HG02973 (cell line): Measurements from ENCODE around the gene GPR180.

Experiments used
- ATAC-seq: cut with Tn5 transposase; IDR thresholded peaks from one replicate; pipeline ENCODE4 v1.9.1; 2021; ENCODE audit warnings: moderate library complexity; ENCODE audit not compliant: unreplicated experiment

The GPR180 gene

DNA sequence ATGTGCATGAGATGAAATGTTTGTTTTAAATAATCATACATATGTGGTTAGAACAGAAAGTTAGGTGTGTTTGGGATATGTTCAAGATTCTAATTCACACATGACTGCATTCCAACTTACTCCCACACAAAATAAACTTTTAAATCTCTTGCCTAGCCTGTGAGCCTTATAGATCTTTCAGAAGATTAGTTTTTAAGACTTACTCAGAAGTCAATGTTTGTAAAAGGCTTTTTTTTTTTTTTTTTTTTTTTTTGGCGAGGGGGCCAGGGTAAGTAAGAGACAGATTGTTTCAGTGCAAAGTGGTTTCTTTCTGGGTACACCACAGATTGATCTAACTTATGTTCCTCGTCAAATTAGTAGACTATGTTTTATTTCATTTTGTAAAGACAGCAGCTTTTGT lies 39.1 kb downstream of the GPR180 start:
- ATAC-seq: no peak

DNA sequence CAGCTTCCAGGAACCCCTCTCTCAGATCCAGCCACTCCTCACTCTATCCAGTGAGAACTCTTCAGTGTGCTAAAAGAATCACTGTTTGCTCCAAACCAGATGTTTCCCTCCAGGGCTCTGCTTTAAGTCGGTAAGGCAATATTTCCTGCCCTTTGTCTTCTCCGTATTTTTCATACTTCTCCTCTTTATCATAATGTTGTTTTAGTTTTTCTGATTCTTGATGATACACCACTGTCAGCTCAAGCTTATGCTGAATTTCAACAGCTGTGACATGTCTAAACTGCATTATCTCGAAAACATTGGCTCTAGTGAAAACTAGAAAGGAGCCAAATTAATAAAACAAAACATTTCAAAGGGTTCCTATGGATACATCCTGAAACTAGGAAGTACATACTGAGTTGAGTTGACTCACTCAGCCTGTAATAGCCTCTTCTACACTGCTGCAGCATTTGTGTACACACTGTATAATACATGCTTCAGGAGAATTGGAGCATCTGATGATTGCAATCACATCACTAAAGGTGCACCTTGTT lies 39.8 kb downstream of the GPR180 start:
- ATAC-seq: no peak

DNA sequence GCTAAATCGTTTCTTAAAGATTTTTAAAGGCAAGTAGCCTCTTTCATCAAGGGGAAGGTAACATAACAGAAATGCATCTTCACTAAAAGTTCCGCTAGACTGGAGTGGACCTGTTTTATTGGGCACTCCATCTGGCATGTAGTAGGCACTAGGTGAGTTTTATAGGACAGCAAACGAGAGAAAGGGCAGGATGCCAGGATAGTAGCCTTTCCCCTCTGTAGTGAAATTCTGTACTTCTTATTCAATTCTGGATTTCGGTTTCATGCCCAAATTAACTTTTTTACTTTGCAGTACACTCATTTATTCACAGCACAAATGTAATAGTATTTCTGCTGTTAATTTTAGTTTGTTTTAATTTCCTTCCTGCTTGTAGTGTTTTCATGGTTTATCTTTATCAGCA lies 45.2 kb downstream of the GPR180 start:
- ATAC-seq: peak; percentile 59

DNA sequence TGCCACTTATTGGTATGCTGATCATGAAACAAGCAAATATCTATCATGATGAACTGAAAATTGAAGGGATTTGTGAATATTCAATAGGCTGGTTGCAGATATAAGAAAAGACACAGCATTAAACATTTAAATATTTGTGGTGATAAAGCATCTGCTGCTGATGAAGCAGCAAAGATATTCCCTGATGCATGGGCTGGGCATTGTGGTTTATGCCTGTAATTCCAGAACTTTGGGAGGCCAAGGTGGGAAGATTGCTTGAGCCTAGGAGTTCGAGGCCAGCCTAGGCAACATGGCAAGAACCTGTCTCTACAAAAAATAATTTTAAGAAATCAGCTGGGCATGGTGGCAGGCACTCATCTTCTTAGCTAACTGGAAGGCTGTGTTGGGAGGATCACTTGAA lies 54.5 kb downstream of the GPR180 start:
- ATAC-seq: no peak

DNA sequence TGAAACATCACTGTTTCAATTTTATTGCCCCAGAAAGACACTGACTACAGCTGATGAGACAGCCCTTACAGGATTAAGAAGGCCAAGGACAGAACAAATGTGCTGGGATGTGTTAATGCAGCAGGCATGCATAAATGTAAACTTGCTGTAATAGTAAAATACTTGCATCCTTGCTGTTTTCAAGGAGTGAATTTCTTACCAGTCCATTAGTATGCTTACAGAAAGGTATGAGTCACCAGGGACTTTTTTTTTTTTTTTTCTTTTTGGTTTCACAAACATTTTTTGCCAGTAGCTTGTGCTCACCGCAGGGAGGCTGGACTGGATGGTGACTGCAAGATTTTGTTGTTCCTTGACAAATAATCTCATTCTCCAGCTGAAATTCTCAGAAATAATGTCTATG lies 55.1 kb downstream of the GPR180 start:
- ATAC-seq: peak; percentile 48

DNA sequence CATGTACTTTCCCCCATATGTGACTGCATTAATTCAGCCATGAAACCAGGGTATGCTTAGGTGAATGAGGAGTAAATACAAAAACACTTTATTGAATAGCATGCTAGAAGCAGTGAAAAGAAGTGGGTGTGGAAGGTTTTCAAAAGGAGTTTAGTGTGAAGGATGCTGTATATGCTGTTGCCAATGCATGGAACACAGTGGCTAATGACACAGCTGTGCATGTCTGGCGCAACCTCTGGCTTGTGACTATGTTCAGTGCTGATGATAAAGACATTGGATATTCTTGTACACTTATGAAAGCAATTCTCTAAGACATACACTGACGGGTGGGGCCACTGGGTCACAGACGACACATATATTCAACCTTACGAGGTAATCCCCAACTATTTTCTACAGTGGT lies 55.5 kb downstream of the GPR180 start:
- peak; percentile 16 for ATAC-seq

DNA sequence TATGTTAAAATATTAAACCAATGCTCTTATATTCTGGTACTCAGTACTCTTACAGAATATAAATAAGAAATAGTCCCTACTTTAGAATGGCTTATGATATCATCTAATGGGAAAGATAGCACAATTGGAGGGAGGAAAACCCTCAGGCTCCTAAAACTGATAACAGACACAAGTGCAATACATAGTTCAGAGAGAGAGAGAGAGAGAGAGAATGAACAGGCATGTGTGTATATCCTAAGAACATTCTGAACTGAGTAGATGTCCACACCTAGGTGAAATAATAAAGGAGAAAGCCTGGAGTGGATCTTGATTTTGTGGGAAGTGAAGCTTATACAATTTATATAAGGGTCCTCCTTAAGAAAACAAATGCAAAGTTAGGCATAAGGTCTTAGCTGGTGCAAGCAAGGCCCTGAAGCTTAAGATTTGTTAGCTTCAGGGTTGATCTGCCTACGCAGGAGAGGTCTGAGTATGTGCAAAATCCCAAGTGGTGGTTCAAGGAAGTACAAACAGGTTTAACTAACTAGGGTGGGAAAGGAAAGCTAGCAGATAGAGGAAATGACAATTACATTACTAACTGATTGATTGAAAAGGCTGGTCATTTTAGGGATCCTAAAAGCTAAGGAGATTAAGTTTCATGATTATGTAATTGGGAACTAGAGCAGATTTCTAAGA lies 57.4 kb downstream of the GPR180 start:
- no peak for ATAC-seq

DNA sequence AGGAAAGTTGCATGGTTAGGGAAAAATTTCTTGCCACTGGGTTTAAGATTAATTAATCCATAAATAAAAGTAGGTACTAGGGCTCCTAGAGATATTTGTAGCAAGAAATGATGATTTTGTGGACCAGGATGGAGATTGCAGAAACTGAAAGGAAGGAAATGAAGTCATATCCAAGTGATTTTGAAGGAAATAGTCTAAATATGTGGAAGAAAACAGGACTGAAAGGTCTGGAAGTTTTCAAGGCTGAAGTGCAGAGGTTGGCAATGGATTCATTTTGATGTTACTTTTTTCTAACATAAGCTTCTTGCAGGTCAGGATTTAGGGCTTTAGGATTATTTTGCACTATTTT lies 57.9 kb downstream of the GPR180 start:
- no peak for ATAC-seq

DNA sequence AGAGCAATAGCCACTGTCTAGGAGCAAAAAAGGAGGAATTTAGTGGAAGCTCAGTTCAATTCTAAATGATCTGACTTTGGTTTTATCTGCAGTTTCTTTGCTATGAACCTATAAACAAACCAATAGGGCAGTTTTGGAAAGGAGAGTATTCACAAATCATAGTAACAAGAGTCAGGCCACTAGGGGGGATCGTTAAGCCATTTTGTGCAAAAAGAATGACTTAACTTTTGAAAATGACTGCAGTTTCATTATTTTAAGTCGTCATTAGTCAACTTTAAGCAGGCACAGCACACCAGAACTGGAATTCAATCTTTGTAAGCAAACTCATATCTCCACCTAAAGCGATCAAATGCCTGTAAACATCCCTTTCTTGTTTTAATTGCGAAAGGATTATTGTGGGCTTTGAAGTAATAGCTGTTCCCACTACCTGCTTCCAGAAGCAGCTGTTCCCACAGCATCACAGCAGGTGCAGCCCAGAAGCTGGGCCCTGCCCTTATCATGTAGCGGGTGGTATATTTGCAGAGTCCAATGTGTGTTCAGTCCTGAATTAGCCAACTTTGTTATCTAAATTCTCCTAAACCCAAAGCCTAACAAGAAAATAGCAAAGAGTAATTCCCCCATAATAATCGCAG lies 59.2 kb downstream of the GPR180 start:
- no peak for ATAC-seq

DNA sequence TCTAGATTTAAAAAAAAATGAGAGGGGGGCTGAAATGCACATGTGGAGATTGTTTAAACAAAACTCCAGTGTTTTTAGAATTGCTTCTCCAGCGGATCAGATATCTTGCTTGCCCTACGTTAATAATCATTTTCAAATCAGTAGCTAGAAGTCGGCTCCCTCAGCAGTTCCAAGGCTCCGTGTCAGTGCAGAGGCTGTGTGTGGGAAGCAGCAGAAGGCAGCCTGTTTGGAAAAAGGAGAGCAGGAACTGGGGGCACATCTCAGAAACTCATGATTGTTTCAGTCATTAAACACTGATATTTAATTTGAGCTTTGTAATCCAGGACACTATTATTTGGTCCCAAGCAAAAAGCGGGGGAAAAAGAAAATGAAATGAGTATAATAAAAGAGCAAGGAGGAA lies 59.7 kb downstream of the GPR180 start:
- ATAC-seq: no peak

DNA sequence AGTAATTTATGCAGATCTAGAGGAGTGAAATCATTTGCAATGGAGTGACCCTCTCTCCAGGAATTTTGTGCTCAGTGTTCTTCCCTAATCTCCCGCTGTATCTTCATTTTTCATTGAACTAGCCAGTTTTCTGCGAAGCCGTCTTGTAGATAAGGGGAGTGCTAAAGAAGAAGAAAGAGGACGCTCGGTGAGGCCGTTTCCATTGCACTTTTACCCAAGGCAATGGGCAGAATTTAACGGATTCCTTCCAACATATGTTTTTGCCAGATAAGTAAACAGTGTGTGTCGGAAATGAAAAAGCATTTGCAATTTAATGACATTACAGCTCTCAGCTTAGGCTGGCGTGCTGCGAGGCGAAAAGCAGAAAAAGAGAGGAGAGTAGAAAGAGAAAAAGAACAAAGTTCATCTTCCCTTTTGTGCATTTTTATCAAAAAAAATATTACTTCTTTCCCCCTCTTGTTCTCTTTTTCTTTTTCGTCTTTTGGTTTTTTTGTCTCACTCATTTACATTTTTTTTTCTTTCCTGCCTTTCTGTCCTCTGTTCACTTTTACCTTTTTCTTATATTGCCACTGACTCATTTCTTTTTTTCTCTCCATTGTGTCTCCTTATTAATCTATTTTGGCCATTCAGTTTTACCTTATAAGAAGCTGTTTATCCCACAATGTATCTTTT lies 60.8 kb downstream of the GPR180 start:
- ATAC-seq: no peak

DNA sequence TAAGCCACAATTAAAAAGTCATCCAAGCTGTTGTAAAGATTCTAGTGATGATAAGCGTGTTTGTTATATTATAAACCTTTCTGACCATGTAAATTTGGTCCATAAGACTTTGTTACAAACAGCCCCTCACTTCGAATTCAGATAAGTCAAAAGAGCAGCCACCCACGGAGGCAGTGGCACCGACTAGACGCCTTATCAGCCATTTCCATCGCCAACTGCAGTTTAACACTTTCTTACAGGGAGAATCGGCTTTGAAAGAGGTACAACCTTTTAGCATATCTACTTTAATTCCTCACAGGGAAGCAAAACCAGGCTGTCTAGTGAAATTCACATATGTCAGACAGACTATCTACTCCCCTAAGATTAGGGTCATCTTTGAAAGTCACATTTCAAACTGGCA lies 63.2 kb downstream of the GPR180 start:
- no peak for ATAC-seq

DNA sequence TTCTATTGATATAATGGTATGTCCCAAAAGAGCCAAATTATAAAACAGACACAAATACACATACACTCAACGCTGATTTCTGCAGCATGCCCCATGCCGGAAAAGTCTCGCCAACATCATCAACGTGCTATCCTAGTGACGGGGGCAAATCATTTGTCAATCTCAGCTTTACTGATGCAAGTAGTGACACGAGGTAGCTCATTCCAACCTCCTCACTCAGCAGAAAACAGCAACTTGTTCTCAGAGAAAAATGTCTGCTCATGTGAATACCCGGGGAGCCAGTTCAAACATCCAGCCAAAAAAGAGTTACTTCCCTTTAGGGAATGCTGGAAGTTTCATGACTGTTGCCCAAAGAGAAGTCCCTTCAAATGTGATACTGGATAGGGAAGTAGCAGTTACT lies 64.4 kb downstream of the GPR180 start:
- ATAC-seq: no peak

DNA sequence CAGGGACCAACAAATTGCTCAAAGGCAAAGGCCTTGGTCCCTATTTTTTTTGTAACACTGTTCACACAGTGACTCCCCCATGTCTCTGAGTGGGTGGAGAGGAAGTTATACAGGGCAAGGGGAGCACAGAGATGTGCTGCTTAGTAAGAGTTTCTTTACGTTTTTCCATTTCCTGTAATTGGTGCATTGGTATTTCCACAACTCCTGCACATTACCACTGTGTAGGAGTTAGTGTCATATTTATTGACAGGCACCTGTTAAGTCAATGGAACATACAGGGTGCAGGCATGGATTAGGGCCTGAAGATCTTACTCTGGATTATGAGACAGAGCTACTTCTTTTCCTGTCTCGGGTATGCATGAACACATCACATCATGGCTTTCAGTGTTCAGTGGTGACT lies 65.5 kb downstream of the GPR180 start:
- no peak for ATAC-seq

DNA sequence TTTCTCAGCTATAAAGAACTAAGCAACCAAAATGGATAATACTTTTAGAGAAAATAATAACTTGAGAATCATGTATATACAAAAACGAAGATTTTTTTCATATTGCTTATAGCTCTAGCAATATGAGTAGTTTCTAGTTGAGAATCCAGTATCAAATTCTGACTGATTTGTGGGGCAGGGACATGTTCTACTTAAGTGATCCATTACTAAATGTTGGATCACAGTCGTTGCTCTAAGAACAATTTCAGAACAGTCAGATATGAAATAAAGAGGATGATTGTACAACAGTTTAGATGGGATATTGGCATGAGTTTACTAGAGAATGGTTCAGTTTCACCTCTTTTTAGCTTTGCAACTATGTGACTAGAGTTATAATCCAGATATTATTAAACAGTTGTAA lies 70.7 kb downstream of the GPR180 start:
- no peak for ATAC-seq

DNA sequence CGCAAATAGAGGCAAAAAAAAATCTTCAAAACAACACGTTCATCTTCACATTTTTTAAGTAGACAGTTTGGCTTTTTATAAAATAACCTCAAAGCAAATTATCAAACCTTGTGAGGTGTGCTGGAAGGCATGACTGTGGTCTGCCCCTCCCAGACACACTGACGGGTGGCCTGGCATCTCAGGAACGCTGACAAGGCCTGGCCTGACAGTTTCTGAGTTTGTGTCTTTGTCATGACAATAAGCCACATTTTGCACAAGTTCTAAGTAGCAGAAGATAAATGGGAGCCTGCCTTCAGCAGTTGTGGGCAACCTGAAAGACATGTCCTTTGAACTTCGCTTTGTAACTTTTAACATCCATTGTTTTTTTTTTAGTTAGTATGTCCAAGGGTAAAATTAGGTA lies 72.2 kb downstream of the GPR180 start:
- ATAC-seq: no peak

DNA sequence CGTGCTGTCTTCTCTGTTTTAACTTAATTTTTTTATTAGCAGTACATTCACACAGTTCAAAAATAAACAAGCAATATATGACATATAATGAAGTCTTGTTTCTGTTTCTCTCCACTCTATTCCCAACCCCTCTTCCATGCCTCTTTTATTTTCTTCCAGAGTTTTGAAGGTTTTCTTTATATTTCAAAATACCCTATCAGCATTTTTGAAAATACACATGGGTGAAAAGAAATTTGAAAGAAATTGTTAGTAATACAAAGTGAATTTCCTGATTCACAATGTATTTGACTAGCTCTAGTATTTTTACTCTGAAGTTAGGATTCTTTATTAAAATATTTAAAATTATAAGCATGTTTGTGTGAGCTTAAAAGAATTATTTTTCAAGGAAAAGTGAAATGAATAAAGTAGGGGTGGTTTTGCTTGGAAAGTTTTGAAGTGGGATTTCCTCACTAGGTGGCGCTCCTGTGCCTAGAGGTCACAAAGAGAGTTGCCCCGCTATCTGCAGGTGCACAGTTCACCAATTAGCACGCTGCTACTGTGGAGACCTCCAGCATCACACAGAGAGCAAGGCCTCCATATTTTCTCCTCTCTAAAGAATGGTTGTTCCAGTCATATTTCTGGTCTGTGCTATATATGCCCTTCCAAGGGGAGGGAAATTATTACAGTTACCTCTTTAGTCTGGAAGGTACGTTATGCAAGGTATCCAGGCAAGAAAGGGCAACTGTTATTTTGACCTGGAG lies 73.1 kb downstream of the GPR180 start:
- peak; percentile 66 for ATAC-seq

DNA sequence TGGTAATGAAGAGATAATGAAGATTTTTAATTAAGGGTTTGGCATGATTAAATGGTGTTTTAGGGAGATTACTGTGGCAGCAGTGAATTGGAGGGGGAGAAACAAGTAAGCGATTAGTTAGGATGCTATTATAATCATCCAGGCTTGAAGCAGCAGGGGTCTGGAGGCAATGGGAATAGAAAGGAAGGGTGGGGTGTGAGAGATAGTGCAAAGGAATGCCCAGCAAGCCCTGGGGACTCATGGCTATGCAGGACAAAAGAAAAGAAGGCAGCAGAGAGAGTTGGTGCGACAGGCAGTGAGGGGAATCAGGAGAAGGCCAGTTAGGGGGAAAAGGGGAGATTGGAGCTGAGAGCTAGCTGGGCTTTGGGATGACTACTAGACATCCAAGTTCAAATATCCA lies 76.1 kb downstream of the GPR180 start:
- ATAC-seq: no peak

DNA sequence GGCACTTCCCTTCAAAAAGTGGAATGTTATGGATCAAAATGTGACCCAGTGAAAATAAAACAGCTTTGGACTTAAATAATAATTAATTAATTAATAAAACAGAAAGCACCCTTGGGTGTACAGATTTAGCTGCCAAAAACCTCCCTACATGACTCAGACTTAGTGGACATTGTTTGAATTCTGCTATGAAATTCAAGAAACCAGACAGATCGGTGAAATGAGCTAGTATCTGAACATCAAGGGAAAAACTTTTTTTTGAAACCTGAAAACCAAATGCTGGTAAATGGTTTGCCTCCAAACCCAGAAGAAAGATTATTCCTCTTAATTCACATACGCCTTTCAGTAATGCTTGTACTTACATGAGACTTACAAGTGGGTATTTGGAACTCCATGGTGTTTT lies 77.2 kb downstream of the GPR180 start:
- no peak for ATAC-seq

DNA sequence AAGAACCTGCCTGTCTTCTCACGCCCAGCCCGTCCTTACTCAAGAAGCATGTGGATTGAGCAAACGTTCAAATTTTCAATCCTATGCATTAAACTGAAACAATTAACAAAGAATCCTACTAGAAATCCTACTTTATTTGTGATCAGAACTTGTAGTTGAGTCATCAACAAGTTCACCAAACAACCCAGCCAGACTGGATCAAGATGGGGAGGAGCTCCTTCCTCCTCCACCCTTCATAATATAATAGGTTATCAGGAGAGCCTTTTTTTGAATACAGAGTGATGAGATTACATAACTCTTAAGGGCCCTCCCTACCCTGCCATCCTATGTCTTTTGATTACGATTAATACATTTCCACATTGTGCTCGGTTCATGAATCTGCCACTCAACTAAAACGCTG lies 78.0 kb downstream of the GPR180 start:
- no peak for ATAC-seq

DNA sequence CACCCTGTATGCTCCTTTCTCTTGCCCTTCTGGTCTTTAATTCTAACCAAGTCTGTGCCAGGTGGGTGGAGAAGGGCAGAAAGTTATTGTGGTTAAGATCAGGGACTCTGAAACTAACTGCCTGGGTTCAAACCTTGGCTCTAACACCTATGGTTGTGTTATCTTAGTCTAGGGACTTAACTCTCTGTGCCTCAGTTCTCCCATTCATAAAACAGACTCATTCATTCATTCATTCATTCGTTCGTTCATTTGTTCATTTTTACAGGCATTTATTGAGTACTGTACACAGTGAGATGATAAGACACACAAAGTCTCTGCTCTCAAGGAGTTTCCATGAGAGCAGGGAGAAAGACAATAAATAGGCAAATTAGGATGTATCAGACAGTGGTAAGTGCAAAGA lies 80.6 kb downstream of the GPR180 start:
- ATAC-seq: no peak

DNA sequence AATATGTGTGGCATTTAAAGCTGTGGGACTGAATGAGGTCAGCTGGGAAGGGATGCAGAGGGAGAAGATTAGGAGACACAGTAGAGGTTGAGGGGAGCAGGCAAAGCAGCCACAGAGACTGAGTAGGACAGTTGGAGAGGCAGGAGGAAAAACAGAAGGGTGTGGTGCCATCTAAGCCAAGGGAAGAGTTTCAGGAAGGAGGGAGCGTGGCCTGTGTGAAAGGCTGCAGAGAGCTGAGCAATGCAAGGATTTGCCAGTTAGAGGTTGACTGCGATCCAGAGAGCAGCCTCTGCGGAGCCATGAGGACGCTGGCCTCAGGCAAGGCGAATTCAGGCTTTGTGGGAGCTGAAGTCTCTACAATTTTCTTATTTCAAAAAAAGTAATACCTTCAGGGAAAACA lies 81.8 kb downstream of the GPR180 start:
- ATAC-seq: no peak
